ENCODE data around the gene MCF2L.

DNA sequence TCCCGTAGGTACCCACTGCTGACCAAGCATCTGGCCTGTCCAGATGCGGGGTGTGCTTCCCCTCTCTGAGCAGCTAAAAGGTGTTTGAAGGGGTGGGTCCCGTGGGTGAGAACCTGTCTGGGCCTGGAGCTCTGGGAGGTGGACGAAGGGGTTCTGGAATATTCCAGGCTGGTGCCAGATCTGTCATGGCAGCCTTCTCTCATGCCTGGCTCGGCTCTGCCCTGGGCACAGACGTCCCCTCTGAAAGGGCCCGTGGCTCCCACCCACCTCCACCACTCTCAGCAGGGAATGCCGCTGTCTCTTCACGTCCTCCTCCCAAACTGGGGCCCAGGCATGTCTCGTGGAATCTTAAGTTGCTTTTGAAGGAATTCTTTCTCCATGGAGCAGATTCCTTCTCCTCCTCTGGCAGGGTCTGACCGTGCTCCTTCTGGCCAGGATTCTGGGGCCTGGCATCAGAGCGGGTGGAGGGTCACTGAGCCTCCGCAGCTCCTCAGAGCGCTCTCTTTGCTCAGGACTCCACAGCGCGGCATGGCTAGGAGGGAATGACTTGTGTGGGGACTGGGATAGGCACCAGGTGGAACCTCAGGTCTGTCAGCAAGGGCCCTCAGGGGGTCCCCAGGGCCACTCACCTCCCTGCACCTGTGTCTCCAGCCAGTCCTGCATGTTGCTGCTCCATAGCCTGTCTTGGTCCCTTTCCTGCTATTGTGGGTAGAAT is 5.9 kb upstream of the MCF2L start:
- TF ChIP-seq CTCF (IDR thresholded peaks at IDR 0.05) = no peak
- no peak for TF ChIP-seq POLR2A (IDR thresholded peaks at IDR 0.05)

All from body of pancreas (tissue), 4 donors.